H1 (cell line): ENCODE data around the gene PDCD7. TPM values are rescaled to one million over a fixed set of nuclear protein-coding genes. Genes with fewer than 3 reads are reported as not detected.

Experiments used
- CTCF ChIA-PET: fragments of 300-600 bp; sonication (Branson Sonifier 250); formaldehyde crosslinking; loops from one replicate; lab custom pipeline; 2021; ENCODE audit not compliant: partially characterized antibody; lab: Charles Lee
- POLR2A ChIA-PET: fragments of 300-600 bp; sonication (Branson Sonifier 250); formaldehyde crosslinking; loops from one replicate; lab custom pipeline; 2021; ENCODE audit warnings: inconsistent platforms; ENCODE audit not compliant: partially characterized antibody; lab: Charles Lee
- DNase-seq, 2 experiments: peaks; one replicate each; pipeline versions ENCODE4 v3.0.0 to v3.0.0-alpha.2; 2010 to 2022; ENCODE audit warnings: low spot score in 2 of 2, low read depth in 1 of 2, mixed read lengths in 1 of 2
- FAIRE-seq: peaks from 2 replicates; lab custom pipeline; 2011; peaks lifted over from hg19 to GRCh38; lab: Jason Lieb, UNC
- H2AFZ ChIP-seq: 2 replicates; pipeline ENCODE4 v1.8.1; 2012; ENCODE audit warnings: low read length, inconsistent platforms
- H2AK5ac ChIP-seq: 2 replicates; pipeline ENCODE4 v1.6.1; 2013; ENCODE audit warnings: low read depth, low read length
- H2BK120ac ChIP-seq: replicated peaks from 2 replicates; pipeline ENCODE3; 2013; ENCODE audit warnings: low read depth, low read length, inconsistent platforms
- H2BK12ac ChIP-seq: 2 replicates; pipeline ENCODE4 v1.6.1; 2013; ENCODE audit warnings: low read depth, low read length
- H2BK15ac ChIP-seq: 2 replicates; pipeline ENCODE4 v1.6.1; 2013; ENCODE audit warnings: low read length
- H2BK20ac ChIP-seq: 2 replicates; pipeline ENCODE4 v1.6.1; 2013; ENCODE audit warnings: low read length
- H2BK5ac ChIP-seq: 2 replicates; pipeline ENCODE4 v1.6.1; 2013; ENCODE audit warnings: low read depth, low read length
- H3K14ac ChIP-seq: 2 replicates; pipeline ENCODE4 v1.6.1; 2013; ENCODE audit warnings: inconsistent platforms; ENCODE audit not compliant: insufficient read length
- H3K18ac ChIP-seq: 2 replicates; pipeline ENCODE4 v1.6.1; 2013; ENCODE audit warnings: low read length; ENCODE audit errors: extremely low read depth
- H3K23ac ChIP-seq: 2 replicates; pipeline ENCODE4 v1.6.1; 2013; ENCODE audit warnings: inconsistent platforms; ENCODE audit not compliant: insufficient read length
- H3K23me2 ChIP-seq: 2 replicates; pipeline ENCODE4 v1.6.1; 2013; ENCODE audit warnings: low read depth, low read length
- H3K27ac ChIP-seq: 2 replicates; pipeline ENCODE4 v1.6.1; 2011; ENCODE audit warnings: low read depth, low read length, inconsistent platforms
- H3K27me3 ChIP-seq, 4 experiments: replicated peaks in 1 of 4; 1 replicate in 1 of 4; 2 replicates in 3 of 4; pipeline versions ENCODE4 v1.6.1 to v1.8.1; 2011 to 2013; ENCODE audit warnings: low read length in 3 of 4, mild to moderate bottlenecking in 3 of 4, inconsistent platforms in 2 of 4, mixed read lengths in 2 of 4, moderate library complexity in 1 of 4; ENCODE audit not compliant: control insufficient read depth in 3 of 4, insufficient read depth in 3 of 4; ENCODE audit errors: extremely low read depth in 1 of 4
- H3K36me3 ChIP-seq, 4 experiments: 2 replicates each; pipeline versions ENCODE4 v1.6.1 to v1.8.1; 2011 to 2013; ENCODE audit warnings: mild to moderate bottlenecking in 4 of 4, low read length in 3 of 4, moderate library complexity in 2 of 4, control low read depth in 1 of 4, inconsistent platforms in 1 of 4; ENCODE audit not compliant: insufficient read depth in 4 of 4, control insufficient read depth in 2 of 4
- H3K4ac ChIP-seq: replicated peaks from 2 replicates; pipeline ENCODE3; 2013; ENCODE audit warnings: low read length, low read depth, mixed read lengths, inconsistent platforms; ENCODE audit not compliant: insufficient read length
- H3K4me1 ChIP-seq, 4 experiments: replicated peaks in 1 of 4; 1 replicate in 1 of 4; 2 replicates in 3 of 4; pipeline versions ENCODE4 v1.6.1 to v1.8.1; 2011 to 2013; ENCODE audit warnings: low read length in 3 of 4, inconsistent platforms in 2 of 4, mixed read lengths in 1 of 4; ENCODE audit not compliant: insufficient read depth in 4 of 4, control insufficient read depth in 3 of 4
- H3K4me2 ChIP-seq, 2 experiments: 2 replicates each; pipeline versions ENCODE4 v1.6.1 to v1.8.1; 2011 to 2013; ENCODE audit warnings: low read depth in 2 of 2, low read length in 2 of 2, control low read depth in 1 of 2, inconsistent platforms in 1 of 2, mild to moderate bottlenecking in 1 of 2; ENCODE audit not compliant: insufficient read depth in 1 of 2
- H3K4me3 ChIP-seq, 4 experiments: fragments of 200-600, 300-600 bp in 1 of 4; sonication (generic), shearing (Covaris generic), sonication (Bioruptor Twin) in 1 of 4; 2 replicates each; pipeline versions ENCODE4 v1.5.1 to v1.8.1; 2011 to 2016; ENCODE audit warnings: low read length in 4 of 4, low read depth in 3 of 4, control low read depth in 2 of 4, inconsistent platforms in 2 of 4, mild to moderate bottlenecking in 2 of 4, mixed read lengths in 1 of 4, moderate library complexity in 1 of 4; ENCODE audit not compliant: insufficient read depth in 2 of 4; ENCODE audit errors: extremely low read depth in 1 of 4
- H3K56ac ChIP-seq: replicated peaks from 2 replicates; pipeline ENCODE3; 2013; ENCODE audit warnings: low read depth, mild to moderate bottlenecking, mixed read lengths, low read length, inconsistent platforms; ENCODE audit not compliant: insufficient read length
- H3K79me1 ChIP-seq: 2 replicates; pipeline ENCODE4 v1.6.1; 2013; ENCODE audit warnings: low read depth, low read length, control low read depth
- H3K79me2 ChIP-seq, 2 experiments: 2 replicates each; pipeline versions ENCODE4 v1.6.1 to v1.8.1; 2012 to 2013; ENCODE audit warnings: low read length in 2 of 2, mild to moderate bottlenecking in 2 of 2, inconsistent platforms in 1 of 2; ENCODE audit not compliant: insufficient read depth in 2 of 2, control insufficient read depth in 1 of 2
- H3K9ac ChIP-seq, 4 experiments: replicated peaks in 1 of 4; 1 replicate in 1 of 4; 2 replicates in 3 of 4; pipeline versions ENCODE4 v1.6.1 to v1.8.1; 2011 to 2013; ENCODE audit warnings: low read depth in 3 of 4, low read length in 3 of 4, control low read depth in 2 of 4, mild to moderate bottlenecking in 2 of 4, moderate library complexity in 2 of 4, inconsistent platforms in 1 of 4; ENCODE audit errors: extremely low read depth in 1 of 4
- H3K9me3 ChIP-seq, 2 experiments: 2 replicates each; pipeline versions ENCODE4 v1.6.1 to v1.8.1; 2012 to 2013; ENCODE audit warnings: mild to moderate bottlenecking in 2 of 2, moderate library complexity in 2 of 2, control low read depth in 1 of 2, inconsistent platforms in 1 of 2, low read depth in 1 of 2, low read length in 1 of 2, mixed read lengths in 1 of 2; ENCODE audit not compliant: insufficient read depth in 2 of 2
- H4K20me1 ChIP-seq, 2 experiments: replicated peaks in 1 of 2; 2 replicates each; pipeline versions ENCODE3 to v1.8.1; 2011 to 2013; ENCODE audit warnings: inconsistent platforms in 2 of 2, low read length in 2 of 2, mild to moderate bottlenecking in 1 of 2; ENCODE audit not compliant: insufficient read depth in 2 of 2, control insufficient read depth in 1 of 2
- H4K5ac ChIP-seq: 2 replicates; pipeline ENCODE4 v1.6.1; 2013; ENCODE audit warnings: low read length, low read depth, mixed read lengths, inconsistent platforms; ENCODE audit not compliant: insufficient read length
- H4K8ac ChIP-seq: 2 replicates; pipeline ENCODE4 v1.8.0; 2013; ENCODE audit warnings: mild to moderate bottlenecking, moderate library complexity, low read length, inconsistent platforms; ENCODE audit not compliant: insufficient read depth; ENCODE audit errors: extremely low read depth
- H4K91ac ChIP-seq: replicated peaks from 2 replicates; pipeline ENCODE3; 2013; ENCODE audit warnings: low read length, mixed read lengths, inconsistent platforms; ENCODE audit not compliant: insufficient read length
- ASH2L ChIP-seq: fragments of 200-600, 300-600 bp; sonication (generic); IDR thresholded peaks from one replicate; pipeline ENCODE4 v1.7.1; 2017; ENCODE audit warnings: low read length
- WGBS, 2 experiments: shearing (Covaris generic) in 1 of 2; methylation state at CpG; one replicate each; pipeline versions ENCODE4 v1.1.6 to v1.1.7; 2013 to 2015; ENCODE audit warnings: low lambda C conversion rate in 2 of 2, mixed read lengths in 2 of 2, inconsistent platforms in 1 of 2, low coverage in 1 of 2, missing lambda C conversion rate in 1 of 2; ENCODE audit not compliant: insufficient replicate concordance in 2 of 2, insufficient coverage in 1 of 2, insufficient read length in 1 of 2; ENCODE audit errors: extremely low coverage in 1 of 2, missing lambda C conversion rate in 1 of 2; 5-methylcytosine and 5-hydroxymethylcytosine counted together
- polyA plus RNA-seq, 7 experiments: library from polyadenylated mRNA; depleted of rRNA in 3 of 7; stranded (reverse) in 5 of 7; unstranded in 2 of 7; fragments of >200 nt in 5 of 7; fragments of 200-250 nt in 2 of 7; gene quantifications; 1 replicate in 5 of 7; 2 replicates in 1 of 7; 4 replicates in 1 of 7; pipeline versions ENCODE4 v1.2.1 to v1.2.3, GENCODE V29; 2011 to 2013; ENCODE audit warnings: missing spikeins in 2 of 7, mixed read lengths in 2 of 7
- total RNA-seq: library from RNA; stranded (reverse); fragmentation: NEBNext Ultra II Directional; extraction: Animal tissue kit (Norgen Biotek cat#: 25700); gene quantifications from 2 replicates; pipeline ENCODE4 v1.2.1, GENCODE V29; 2021

The PDCD7 gene
- total and polyA plus RNA-seq, 2 of the 8 experiments (the other 6 are each of a cell fraction or from before 2014, with no cell fraction given) = 11.5 to 25.6 TPM

DNA sequence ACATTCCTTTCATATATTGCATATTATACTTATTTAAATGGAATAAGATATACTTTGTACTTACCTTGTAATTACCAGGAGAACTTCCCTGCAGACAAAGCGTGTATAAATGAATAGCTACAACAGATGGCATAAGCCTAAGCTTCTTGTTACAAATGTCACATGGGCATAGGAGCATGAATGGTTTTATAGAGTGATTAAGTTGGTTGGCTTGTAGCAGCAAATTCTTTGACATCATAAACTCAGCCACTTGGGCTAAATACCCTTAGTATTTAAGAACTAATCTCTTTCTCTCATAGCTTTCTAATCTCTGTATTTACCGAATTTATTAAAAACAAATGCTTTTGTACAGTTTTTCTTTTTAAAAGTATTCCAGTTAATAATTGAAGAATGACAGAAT lies 18.5 kb downstream of the PDCD7 start, which contains the start of gene UBAP1L:
Gene UBAP1L (minus strand): TSS at position 115 of the 400 bp plus-strand sequence. CDS start 8,985 bp downstream, outside the sequence.
- H2BK20ac ChIP-seq = no peak within 1 kb of the TSS
- H3K18ac ChIP-seq = no peak within 1 kb of the TSS
- no peak within 1 kb of the TSS for H3K4me2 ChIP-seq
- H3K27me3 ChIP-seq = no peaks in the 10 kb centered on the region
- no peaks in the 10 kb centered on the region for H3K9me3 ChIP-seq
- no peaks in the 10 kb centered on the region for H3K4me1 ChIP-seq
- H3K79me2 ChIP-seq = no peaks in the 10 kb centered on the region
- no peak within 1 kb of the TSS for H3K9ac ChIP-seq
- H3K23me2 ChIP-seq = no peaks in the 10 kb centered on the region
- H3K4me3 ChIP-seq = no peak within 1 kb of the TSS
- H3K27ac ChIP-seq = no peak within 1 kb of the TSS
- POLR2A ChIA-PET = interaction anchor here (1.0 to 1.3 kb wide), 2 partner anchors 14 to 62 kb away, joined by 3 to 4 read pairs; no protein-coding TSS in a partner anchor
- H2BK12ac ChIP-seq = no peak within 1 kb of the TSS
- no peak for TF ChIP-seq ASH2L
- no peak within 1 kb of the TSS for H3K14ac ChIP-seq
- no peak for FAIRE-seq
- H2BK120ac ChIP-seq = no peak within 1 kb of the TSS
- no peak within 1 kb of the TSS for H3K23ac ChIP-seq
- H3K36me3 ChIP-seq = peaks cover 6 to 27% (median 20%) of the 10 kb centered on the region in 4 experiments; a peak in 5 of 8 replicates
- H4K20me1 ChIP-seq = no peaks in the 10 kb centered on the region
- H3K56ac ChIP-seq = no peak within 1 kb of the TSS
- H4K91ac ChIP-seq = no peak within 1 kb of the TSS
- H2AK5ac ChIP-seq = no peak within 1 kb of the TSS
- H4K5ac ChIP-seq = no peak within 1 kb of the TSS
- H3K79me1 ChIP-seq = no peaks in the 10 kb centered on the region
- no peak within 1 kb of the TSS for H2AFZ ChIP-seq
- H2BK5ac ChIP-seq = no peak within 1 kb of the TSS
- H2BK15ac ChIP-seq = no peak within 1 kb of the TSS
- no peak within 1 kb of the TSS for H4K8ac ChIP-seq
- WGBS, 2 experiments = 83% methylated on average over 2 of the region's 2 CpGs; no CpG with 5 or more reads in 1 of the 2 experiments
- H3K4ac ChIP-seq = no peak within 1 kb of the TSS
- CTCF ChIA-PET = interaction anchor here (0.6 to 3.4 kb wide), 8 partner anchors 14 to 83 kb away, joined by 3 to 13 read pairs (median 4); no protein-coding TSS in a partner anchor
- DNase-seq = no peak
